ENCODE data around the gene POLR2E. TPM values are rescaled to one million over a fixed set of nuclear protein-coding genes. Genes with fewer than 3 reads are reported as not detected.
A peak's percentile ranks its signal among the peaks of the same experiment; 100 is the strongest.

POLR2E gene
- total RNA-seq, 4 donors from 2014 or later, result 118 to 263 (median 228) TPM

DNA sequence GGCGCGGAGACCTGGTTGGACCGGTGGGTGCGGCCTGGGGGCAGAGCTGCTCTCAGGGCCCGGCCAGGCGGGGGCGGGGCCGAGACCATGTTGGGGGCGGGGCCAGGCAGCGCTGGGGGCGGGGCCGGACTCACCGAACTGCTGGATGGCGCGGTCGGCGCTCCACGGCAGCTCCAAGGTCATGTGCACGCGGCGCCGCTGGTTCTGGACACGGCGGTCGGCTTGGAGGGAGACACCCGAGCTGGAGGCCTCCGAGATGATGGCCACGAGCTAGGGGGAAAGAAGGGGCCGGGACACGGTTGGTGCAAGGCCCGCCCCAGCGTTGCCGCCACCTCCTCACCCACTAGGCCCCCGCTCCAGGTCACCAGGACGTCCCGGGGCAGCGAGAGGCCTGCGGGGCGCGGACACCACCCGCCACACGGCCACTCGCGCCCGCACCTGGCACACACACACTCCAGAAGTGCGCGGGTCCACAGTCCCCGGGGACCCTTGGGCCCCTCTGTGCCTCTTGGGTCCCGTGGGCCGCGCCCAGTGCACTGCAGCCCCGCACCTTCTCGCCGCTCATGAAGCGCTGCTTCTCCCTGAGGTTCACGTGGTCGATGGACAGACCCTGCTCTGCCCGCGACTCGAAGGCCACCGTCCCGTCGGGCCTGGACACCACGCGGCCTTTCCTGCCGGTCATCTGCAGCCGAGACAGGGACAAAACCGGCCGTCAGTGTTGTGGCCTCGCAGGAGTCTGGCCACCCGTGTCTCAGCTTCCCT is 17.3 kb upstream of the POLR2E start:
- Histone ChIP-seq H3K27ac (peak overlapping the region; percentile 73 to 81 (median 80)), H3K4me3 (no peak overlapping the region), H3K27me3 (no peaks in the 10 kb centered on the region), H3K9me3 (no peaks in the 10 kb centered on the region), H3K4me1 (peaks cover 5 to 12% of the 10 kb centered on the region in 2 donors), H3K36me3 (peaks cover 0 to 30% of the 10 kb centered on the region in 2 donors)
- peak in 1 of 2 donors; percentile 8 for ATAC-seq
- in situ Hi-C loops (cut with MboI; ENCODE audit: low sequenced_read_pairs in 4 of 4), result loop anchor here in 1 of 4 donors (10.0 kb wide), 1 partner anchor 82 kb away; no protein-coding TSS in a partner anchor
- intact Hi-C loops (cut with DNase I; ENCODE audit: low total_unique reads), result loop anchor here (1.0 to 5.0 kb wide), 3 partner anchors 40 to 128 kb away; no protein-coding TSS in a partner anchor
- TF ChIP-seq, protein P1, sequence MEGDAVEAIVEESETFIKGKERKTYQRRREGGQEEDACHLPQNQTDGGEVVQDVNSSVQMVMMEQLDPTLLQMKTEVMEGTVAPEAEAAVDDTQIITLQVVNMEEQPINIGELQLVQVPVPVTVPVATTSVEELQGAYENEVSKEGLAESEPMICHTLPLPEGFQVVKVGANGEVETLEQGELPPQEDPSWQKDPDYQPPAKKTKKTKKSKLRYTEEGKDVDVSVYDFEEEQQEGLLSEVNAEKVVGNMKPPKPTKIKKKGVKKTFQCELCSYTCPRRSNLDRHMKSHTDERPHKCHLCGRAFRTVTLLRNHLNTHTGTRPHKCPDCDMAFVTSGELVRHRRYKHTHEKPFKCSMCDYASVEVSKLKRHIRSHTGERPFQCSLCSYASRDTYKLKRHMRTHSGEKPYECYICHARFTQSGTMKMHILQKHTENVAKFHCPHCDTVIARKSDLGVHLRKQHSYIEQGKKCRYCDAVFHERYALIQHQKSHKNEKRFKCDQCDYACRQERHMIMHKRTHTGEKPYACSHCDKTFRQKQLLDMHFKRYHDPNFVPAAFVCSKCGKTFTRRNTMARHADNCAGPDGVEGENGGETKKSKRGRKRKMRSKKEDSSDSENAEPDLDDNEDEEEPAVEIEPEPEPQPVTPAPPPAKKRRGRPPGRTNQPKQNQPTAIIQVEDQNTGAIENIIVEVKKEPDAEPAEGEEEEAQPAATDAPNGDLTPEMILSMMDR (IDR thresholded peaks at IDR 0.05 in 4 of 5, conservative IDR thresholded peaks at IDR 0.05 in 1 of 5), result no peak
- TF ChIP-seq POLR2A (IDR thresholded peaks at IDR 0.05), result no peak
- peak in 1 of 2 donors; percentile 59 for DNase-seq

- no peaks in the 10 kb centered on the region for H3K9me3 ChIP-seq
- peaks cover 5 to 12% of the 10 kb centered on the region in 2 donors for H3K4me1 ChIP-seq
- no peak for TF ChIP-seq POLR2A (IDR thresholded peaks at IDR 0.05)
- TF ChIP-seq, protein P1 (IDR thresholded peaks at IDR 0.05 in 4 of 5, conservative IDR thresholded peaks at IDR 0.05 in 1 of 5), result no peak
- ATAC-seq (peak in 1 of 2 donors; percentile 0), DNase-seq (no peak)
- H3K4me3 ChIP-seq, result peak overlapping the region in 1 of 4 donors; percentile 25
- intact Hi-C loops (cut with DNase I; ENCODE audit: low total_unique reads), result loop anchor here (5.0 kb wide), 2 partner anchors 41 to 81 kb away; no protein-coding TSS in a partner anchor
- no peaks in the 10 kb centered on the region for H3K27me3 ChIP-seq
- in situ Hi-C loops (cut with MboI; ENCODE audit: low sequenced_read_pairs in 4 of 4), result loop anchor here in 1 of 4 donors (10.0 kb wide), 1 partner anchor 83 kb away; no protein-coding TSS in a partner anchor
- H3K27ac ChIP-seq, result peak overlapping the region; percentile 53 to 81 (median 80)
- H3K36me3 ChIP-seq, result peaks cover 0 to 30% of the 10 kb centered on the region in 2 donors
Observed at GRCh38 chr19:1111641-1112267, 16.6 kb upstream of the POLR2E start.

DNA sequence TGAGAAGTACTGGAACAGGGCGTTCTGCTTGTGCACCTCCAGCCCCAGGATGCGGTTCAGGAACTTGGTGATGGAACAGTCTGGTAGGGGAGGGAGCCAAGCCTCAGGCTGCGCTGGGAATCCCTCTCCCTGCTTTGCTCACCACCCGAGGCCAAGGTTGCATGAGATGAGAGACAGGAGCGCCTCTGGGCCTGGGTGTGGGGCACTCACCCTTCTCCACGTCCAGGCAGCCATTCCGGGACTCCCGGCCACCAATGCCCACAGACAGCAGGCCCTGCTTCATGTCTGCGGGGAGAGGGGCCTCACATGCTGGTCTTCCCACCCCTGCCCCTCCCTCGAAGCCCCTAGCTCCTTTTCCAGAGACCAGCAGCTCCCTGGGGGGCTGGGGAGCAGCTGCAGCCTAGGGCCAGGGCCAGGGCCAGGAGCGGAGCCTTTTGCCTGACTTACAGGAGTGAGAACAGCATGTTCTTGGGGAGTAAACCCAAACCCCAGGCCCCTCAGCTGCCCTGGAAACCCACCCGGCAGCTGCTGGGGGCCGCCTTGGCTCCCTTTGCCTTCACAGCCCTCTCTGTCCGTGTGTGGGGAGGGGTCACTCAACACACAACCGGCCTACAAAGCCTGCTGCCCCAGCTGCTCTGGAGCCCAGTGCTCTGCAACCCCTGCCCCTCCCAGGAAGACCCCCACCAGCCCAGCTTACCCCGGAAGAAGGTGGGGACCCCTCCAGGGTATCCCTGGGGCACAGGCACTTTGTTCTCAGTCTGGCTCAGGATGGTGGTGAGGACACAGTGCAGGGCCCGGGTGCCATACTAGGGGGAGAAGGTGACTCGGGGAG is 15.8 kb upstream of the POLR2E start:
- DNase-seq, result no peak
- TF ChIP-seq POLR2A (IDR thresholded peaks at IDR 0.05), result no peak
- TF ChIP-seq, protein P1 (IDR thresholded peaks at IDR 0.05 in 4 of 5, conservative IDR thresholded peaks at IDR 0.05 in 1 of 5), result no peak
- Histone ChIP-seq H3K27ac (peak overlapping the region; percentile 53 to 81 (median 80)), H3K9me3 (no peaks in the 10 kb centered on the region), H3K4me1 (peaks cover 7 to 17% of the 10 kb centered on the region in 2 donors), H3K4me3 (peak overlapping the region in 1 of 4 donors; percentile 25), H3K36me3 (peaks cover 0 to 28% of the 10 kb centered on the region in 2 donors), H3K27me3 (no peaks in the 10 kb centered on the region)
- intact Hi-C loops (cut with DNase I; ENCODE audit: low total_unique reads), result loop anchor here (5.0 kb wide), 2 partner anchors 41 to 81 kb away; no protein-coding TSS in a partner anchor
- in situ Hi-C loops (cut with MboI; ENCODE audit: low sequenced_read_pairs in 4 of 4), result loop anchor here in 1 of 4 donors (10.0 kb wide), 1 partner anchor 84 kb away; no protein-coding TSS in a partner anchor
- no peak for ATAC-seq
